ACC112 (cell line): Measurements from ENCODE around the gene LTBR.
A peak's percentile ranks its signal among the peaks of the same experiment; 100 is the strongest.

ENCODE experiments used
- H2AFZ ChIP-seq: fragments of 200-600 bp; sonication (generic); one replicate; pipeline ENCODE4 v1.6.0; 2017; ENCODE audit warnings: antibody characterized with exemption, low read length; ENCODE audit not compliant: unreplicated experiment
- H3K27ac ChIP-seq: fragments of 200-600 bp; sonication (generic); 2 replicates; pipeline ENCODE4 v1.5.1; 2014; ENCODE audit warnings: low read depth, mild to moderate bottlenecking, antibody characterized with exemption, low read length, moderate library complexity
- H3K27me3 ChIP-seq: fragments of 200-600 bp; sonication (generic); 2 replicates; pipeline ENCODE4 v1.6.1; 2014; ENCODE audit warnings: mild to moderate bottlenecking, antibody characterized with exemption, low read length, moderate library complexity, mixed read lengths; ENCODE audit not compliant: insufficient read depth
- H3K36me3 ChIP-seq: fragments of 200-600 bp; sonication (generic); 2 replicates; pipeline ENCODE4 v1.6.1; 2016; ENCODE audit warnings: mild to moderate bottlenecking, antibody characterized with exemption, low read length, moderate library complexity, mixed read lengths; ENCODE audit not compliant: insufficient read depth
- H3K4me1 ChIP-seq: fragments of 200-600 bp; sonication (generic); one replicate; pipeline ENCODE4 v1.6.1; 2016; ENCODE audit warnings: low read length, mixed read lengths; ENCODE audit not compliant: insufficient read depth, unreplicated experiment, control insufficient read depth
- H3K4me3 ChIP-seq: fragments of 200-600 bp; sonication (generic); 2 replicates; pipeline ENCODE4 v1.5.1; 2014; ENCODE audit warnings: mild to moderate bottlenecking, low read depth, low read length
- H3K79me2 ChIP-seq: fragments of 200-600 bp; sonication (generic); one replicate; pipeline ENCODE4 v1.6.0; 2016; ENCODE audit warnings: low read length; ENCODE audit not compliant: control insufficient read depth, unreplicated experiment, insufficient read depth

Gene LTBR

DNA sequence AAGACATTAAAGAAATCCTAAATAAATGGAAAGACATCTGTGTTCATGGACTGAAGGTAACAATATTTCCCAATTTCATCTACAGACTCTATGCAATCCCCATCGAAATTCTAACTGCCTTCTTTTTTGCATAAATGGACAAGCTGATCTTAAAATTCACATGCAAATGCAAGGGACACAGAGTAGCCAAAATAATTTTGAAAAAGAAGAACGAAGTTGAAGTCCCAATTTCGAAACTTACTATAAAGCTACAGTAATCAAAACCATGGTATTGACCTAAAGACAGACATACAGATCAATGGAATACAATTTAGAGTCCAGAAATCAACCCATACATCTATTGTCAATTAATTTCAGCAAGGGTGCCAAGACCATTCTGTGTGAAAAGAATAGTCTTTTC, 44.4 kb downstream of the LTBR start:
- Histone ChIP-seq H3K27me3 (no peaks in the 10 kb centered on the region), H3K27ac (no peak overlapping the region), H2AFZ (no peak overlapping the region), H3K79me2 (no peaks in the 10 kb centered on the region), H3K4me1 (peaks cover 24% of the 10 kb centered on the region), H3K36me3 (no peaks in the 10 kb centered on the region), H3K4me3 (no peak overlapping the region)

DNA sequence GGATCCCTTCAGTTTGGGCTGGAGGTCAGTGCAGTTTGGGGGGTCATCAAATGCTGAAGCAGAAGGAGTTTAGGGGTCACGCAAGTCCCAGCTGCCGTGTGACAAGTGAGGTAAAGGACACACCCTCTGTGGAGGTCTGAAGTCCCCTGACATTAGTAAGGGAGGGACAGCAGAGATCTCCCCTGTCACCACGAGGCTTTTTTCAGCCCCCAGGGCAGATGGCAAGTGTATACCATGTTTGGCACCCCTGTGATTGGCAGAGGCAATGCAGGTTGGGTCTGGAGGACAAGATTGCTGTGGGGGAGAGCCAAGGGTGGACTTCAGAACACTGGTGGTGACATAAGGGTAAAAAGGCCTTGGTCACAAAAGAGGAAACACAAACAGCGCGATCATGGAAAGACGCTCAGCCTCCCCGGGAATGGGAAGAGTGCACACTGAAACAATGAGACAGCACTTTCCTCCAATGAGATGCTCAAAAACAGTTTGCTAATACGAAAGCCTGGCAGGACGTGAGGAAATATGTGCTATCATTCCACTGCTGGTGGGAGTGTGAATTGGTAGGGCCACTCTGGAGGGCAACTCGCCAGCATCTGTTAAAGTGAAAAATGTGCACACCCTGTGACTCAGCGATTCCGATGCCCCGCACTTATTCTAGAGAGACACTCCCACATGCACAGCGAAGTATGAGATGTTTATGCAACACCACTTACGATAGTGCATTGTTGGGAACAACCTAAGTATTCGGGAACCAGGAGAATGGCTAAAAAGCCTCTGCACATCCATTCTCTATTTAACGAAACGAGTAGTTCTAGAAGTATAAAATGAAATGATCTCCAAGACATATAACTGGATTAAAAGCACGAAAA, 46.4 kb downstream of the LTBR start:
- H3K79me2 ChIP-seq: no peaks in the 10 kb centered on the region
- H3K27me3 ChIP-seq: no peaks in the 10 kb centered on the region
- H3K36me3 ChIP-seq: no peaks in the 10 kb centered on the region
- peak overlapping the region; percentile 67 for H3K4me3 ChIP-seq
- H3K4me1 ChIP-seq: peaks cover 21% of the 10 kb centered on the region
- peak overlapping the region; percentile 86 for H2AFZ ChIP-seq
- H3K27ac ChIP-seq: peak overlapping the region; percentile 100

DNA sequence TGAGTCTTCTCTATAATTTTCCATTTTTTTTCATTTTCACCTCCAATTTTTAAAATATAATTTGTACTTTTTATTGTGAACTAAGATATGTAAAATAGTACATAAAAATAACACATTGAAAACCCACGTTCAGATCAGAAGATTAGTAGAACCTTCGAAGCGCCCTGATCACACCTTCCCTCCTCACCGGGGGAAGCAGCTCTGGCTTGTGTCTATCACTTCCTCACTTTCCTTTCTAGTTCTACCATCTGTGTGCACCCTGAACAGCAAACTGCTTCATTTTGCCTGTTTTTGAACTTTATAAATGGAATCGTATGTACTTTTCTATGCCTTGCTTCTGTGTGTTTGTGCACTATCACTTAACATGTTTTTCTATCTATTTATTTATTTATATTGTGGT, 49.0 kb downstream of the LTBR start:
- Histone ChIP-seq H3K27ac (no peak overlapping the region), H3K36me3 (no peaks in the 10 kb centered on the region), H3K4me1 (peaks cover 21% of the 10 kb centered on the region), H3K27me3 (no peaks in the 10 kb centered on the region), H3K79me2 (no peaks in the 10 kb centered on the region), H2AFZ (no peak overlapping the region), H3K4me3 (no peak overlapping the region)

DNA sequence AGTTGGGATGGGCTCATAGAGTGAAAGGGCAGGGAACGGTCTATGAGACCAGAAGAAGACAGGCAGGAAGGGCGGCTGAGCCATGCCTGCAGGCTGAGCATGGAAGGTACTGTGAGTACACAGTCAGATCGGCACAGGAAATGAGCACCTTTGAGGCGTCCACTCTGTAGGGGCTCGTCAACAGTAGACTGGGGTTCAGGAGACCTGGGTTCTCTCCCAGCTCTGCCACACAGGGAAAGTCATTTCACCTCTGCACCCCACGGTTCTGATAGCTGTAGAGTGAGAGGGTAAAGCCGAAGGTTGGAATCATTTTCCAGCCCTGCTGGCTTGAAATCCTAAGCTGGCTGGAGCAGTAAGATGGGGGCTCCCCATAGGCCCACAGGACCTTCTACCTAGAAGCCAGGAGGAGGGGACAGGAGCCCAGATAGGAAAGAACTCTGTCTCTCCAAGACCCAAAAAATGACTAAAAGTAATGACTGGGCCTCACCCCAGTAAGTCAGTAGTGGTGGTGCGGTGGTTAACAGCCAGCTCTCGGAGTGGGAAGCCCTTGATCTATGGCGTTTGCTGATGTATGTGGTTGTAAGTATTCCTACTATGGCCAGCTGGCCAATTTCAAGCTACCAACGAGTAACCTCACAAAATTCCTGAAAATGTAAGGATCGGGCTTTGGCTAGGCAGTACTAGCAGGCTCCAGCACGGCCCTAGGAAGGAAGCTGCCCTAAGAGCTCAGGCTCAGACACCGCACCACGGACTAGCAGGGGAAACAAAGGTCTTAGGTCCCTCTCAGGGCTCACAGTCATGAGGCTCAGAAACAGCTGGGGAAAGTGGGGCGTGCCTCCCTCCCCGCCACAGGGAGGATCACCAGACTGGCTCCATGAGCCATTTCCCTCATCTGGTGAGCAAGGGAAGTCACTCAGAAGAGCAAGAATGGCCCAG, 50.5 kb downstream of the LTBR start:
- no peaks in the 10 kb centered on the region for H3K27me3 ChIP-seq
- H3K27ac ChIP-seq: no peak overlapping the region
- no peak overlapping the region for H2AFZ ChIP-seq
- no peaks in the 10 kb centered on the region for H3K36me3 ChIP-seq
- no peak overlapping the region for H3K4me3 ChIP-seq
- H3K79me2 ChIP-seq: no peaks in the 10 kb centered on the region
- H3K4me1 ChIP-seq: peaks cover 21% of the 10 kb centered on the region

GRCh38 chr12:6435961-6436715, 52.2 kb downstream of the LTBR start:
- H3K4me1 ChIP-seq: peaks cover 6% of the 10 kb centered on the region
- H3K36me3 ChIP-seq: no peaks in the 10 kb centered on the region
- H3K27me3 ChIP-seq: no peaks in the 10 kb centered on the region
- no peak overlapping the region for H3K4me3 ChIP-seq
- H2AFZ ChIP-seq: no peak overlapping the region
- no peaks in the 10 kb centered on the region for H3K79me2 ChIP-seq
- no peak overlapping the region for H3K27ac ChIP-seq

GRCh38 chr12:6437586-6437985, 53.6 kb downstream of the LTBR start:
- Histone ChIP-seq H3K4me1 (no peaks in the 10 kb centered on the region), H3K27ac (no peak overlapping the region), H3K79me2 (no peaks in the 10 kb centered on the region), H3K27me3 (no peaks in the 10 kb centered on the region), H3K36me3 (no peaks in the 10 kb centered on the region), H2AFZ (no peak overlapping the region), H3K4me3 (no peak overlapping the region)

DNA sequence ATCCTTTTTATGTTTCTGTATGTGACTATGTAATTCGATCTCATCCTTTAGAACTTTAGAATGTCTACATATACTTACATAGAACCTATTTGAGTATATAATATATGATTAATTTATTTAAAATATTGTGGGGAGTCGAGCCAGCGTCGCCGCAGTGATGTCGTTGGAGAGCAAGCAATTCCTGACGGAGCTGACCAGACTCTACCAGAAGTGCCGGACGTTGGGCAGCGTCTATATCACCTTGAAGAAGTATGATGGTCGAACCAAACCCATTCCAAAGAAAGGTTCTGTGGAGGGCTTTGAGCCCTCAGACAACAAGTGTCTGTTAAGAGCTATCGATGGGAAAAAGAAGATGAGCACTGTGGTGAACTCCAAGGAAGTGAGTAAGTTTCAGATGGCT, 54.4 kb downstream of the LTBR start:
- Histone ChIP-seq H3K27me3 (no peaks in the 10 kb centered on the region), H2AFZ (no peak overlapping the region), H3K4me3 (no peak overlapping the region), H3K4me1 (no peaks in the 10 kb centered on the region), H3K36me3 (no peaks in the 10 kb centered on the region), H3K79me2 (no peaks in the 10 kb centered on the region), H3K27ac (no peak overlapping the region)

GRCh38 chr12:6440391-6440790, 56.4 kb downstream of the LTBR start:
- Histone ChIP-seq H3K27ac (no peak overlapping the region), H3K4me3 (no peak overlapping the region), H3K36me3 (no peaks in the 10 kb centered on the region), H3K4me1 (no peaks in the 10 kb centered on the region), H2AFZ (no peak overlapping the region), H3K27me3 (no peaks in the 10 kb centered on the region), H3K79me2 (no peaks in the 10 kb centered on the region)
